ENCODE data around the gene POLD2.

Gene POLD2

GRCh38 chr7:44077681-44078091 lies 45.7 kb downstream of the POLD2 start:
- no peaks in the 10 kb centered on the region for H3K9me3 ChIP-seq (ENCODE audit: control insufficient read depth, insufficient read depth, low read length)
- no peaks in the 10 kb centered on the region for H3K4me1 ChIP-seq (ENCODE audit: control insufficient read depth, insufficient read depth, low read length)
- H3K36me3 ChIP-seq (ENCODE audit: control insufficient read depth, insufficient read depth, low read length): peaks cover 43% of the 10 kb centered on the region
- H3K9ac ChIP-seq (ENCODE audit: low read depth, low read length): no peak overlapping the region
- no peaks in the 10 kb centered on the region for H3K27me3 ChIP-seq (ENCODE audit: control insufficient read depth, insufficient read depth, low read length)
- H3K4me3 ChIP-seq (ENCODE audit: low read depth, low read length): no peak overlapping the region

GRCh38 chr7:44077061-44077460 lies 46.3 kb downstream of the POLD2 start:
- Histone ChIP-seq H3K4me1 (ENCODE audit: control insufficient read depth, insufficient read depth, low read length) (no peaks in the 10 kb centered on the region), H3K4me3 (ENCODE audit: low read depth, low read length) (no peak overlapping the region), H3K9me3 (ENCODE audit: control insufficient read depth, insufficient read depth, low read length) (no peaks in the 10 kb centered on the region), H3K36me3 (ENCODE audit: control insufficient read depth, insufficient read depth, low read length) (peaks cover 47% of the 10 kb centered on the region), H3K27me3 (ENCODE audit: control insufficient read depth, insufficient read depth, low read length) (no peaks in the 10 kb centered on the region), H3K9ac (ENCODE audit: low read depth, low read length) (no peak overlapping the region)

GRCh38 chr7:44076101-44076895 lies 47.0 kb downstream of the POLD2 start:
- H3K4me3 ChIP-seq (ENCODE audit: low read depth, low read length): no peak overlapping the region
- H3K36me3 ChIP-seq (ENCODE audit: control insufficient read depth, insufficient read depth, low read length): peaks cover 47% of the 10 kb centered on the region
- no peaks in the 10 kb centered on the region for H3K27me3 ChIP-seq (ENCODE audit: control insufficient read depth, insufficient read depth, low read length)
- no peaks in the 10 kb centered on the region for H3K4me1 ChIP-seq (ENCODE audit: control insufficient read depth, insufficient read depth, low read length)
- no peak overlapping the region for H3K9ac ChIP-seq (ENCODE audit: low read depth, low read length)
- H3K9me3 ChIP-seq (ENCODE audit: control insufficient read depth, insufficient read depth, low read length): no peaks in the 10 kb centered on the region

- H3K36me3 ChIP-seq (ENCODE audit: control insufficient read depth, insufficient read depth, low read length): peaks cover 47% of the 10 kb centered on the region
- H3K9me3 ChIP-seq (ENCODE audit: control insufficient read depth, insufficient read depth, low read length): no peaks in the 10 kb centered on the region
- no peak overlapping the region for H3K9ac ChIP-seq (ENCODE audit: low read depth, low read length)
- no peak overlapping the region for H3K4me3 ChIP-seq (ENCODE audit: low read depth, low read length)
- H3K4me1 ChIP-seq (ENCODE audit: control insufficient read depth, insufficient read depth, low read length): no peaks in the 10 kb centered on the region
- H3K27me3 ChIP-seq (ENCODE audit: control insufficient read depth, insufficient read depth, low read length): no peaks in the 10 kb centered on the region
These were observed 47.9 kb downstream of the POLD2 start for GRCh38 chr7:44075296-44076075.

- Histone ChIP-seq H3K9ac (ENCODE audit: low read depth, low read length) (no peak overlapping the region), H3K36me3 (ENCODE audit: control insufficient read depth, insufficient read depth, low read length) (peaks cover 41% of the 10 kb centered on the region), H3K4me3 (ENCODE audit: low read depth, low read length) (no peak overlapping the region), H3K9me3 (ENCODE audit: control insufficient read depth, insufficient read depth, low read length) (no peaks in the 10 kb centered on the region), H3K27me3 (ENCODE audit: control insufficient read depth, insufficient read depth, low read length) (no peaks in the 10 kb centered on the region), H3K4me1 (ENCODE audit: control insufficient read depth, insufficient read depth, low read length) (no peaks in the 10 kb centered on the region)
These were observed 49.0 kb downstream of the POLD2 start for GRCh38 chr7:44074349-44074695.

GRCh38 chr7:44073664-44074348 lies 49.5 kb downstream of the POLD2 start:
- no peak overlapping the region for H3K4me3 ChIP-seq (ENCODE audit: low read depth, low read length)
- H3K9me3 ChIP-seq (ENCODE audit: control insufficient read depth, insufficient read depth, low read length): no peaks in the 10 kb centered on the region
- H3K4me1 ChIP-seq (ENCODE audit: control insufficient read depth, insufficient read depth, low read length): no peaks in the 10 kb centered on the region
- no peaks in the 10 kb centered on the region for H3K27me3 ChIP-seq (ENCODE audit: control insufficient read depth, insufficient read depth, low read length)
- H3K9ac ChIP-seq (ENCODE audit: low read depth, low read length): no peak overlapping the region
- H3K36me3 ChIP-seq (ENCODE audit: control insufficient read depth, insufficient read depth, low read length): peaks cover 39% of the 10 kb centered on the region

GRCh38 chr7:44072364-44073231 lies 50.8 kb downstream of the POLD2 start:
- Histone ChIP-seq H3K4me3 (ENCODE audit: low read depth, low read length) (no peak overlapping the region), H3K9ac (ENCODE audit: low read depth, low read length) (no peak overlapping the region), H3K27me3 (ENCODE audit: control insufficient read depth, insufficient read depth, low read length) (peaks cover 6% of the 10 kb centered on the region), H3K9me3 (ENCODE audit: control insufficient read depth, insufficient read depth, low read length) (no peaks in the 10 kb centered on the region), H3K36me3 (ENCODE audit: control insufficient read depth, insufficient read depth, low read length) (peaks cover 30% of the 10 kb centered on the region), H3K4me1 (ENCODE audit: control insufficient read depth, insufficient read depth, low read length) (no peaks in the 10 kb centered on the region)

- Histone ChIP-seq H3K4me1 (ENCODE audit: control insufficient read depth, insufficient read depth, low read length) (no peaks in the 10 kb centered on the region), H3K9ac (ENCODE audit: low read depth, low read length) (no peak overlapping the region), H3K4me3 (ENCODE audit: low read depth, low read length) (no peak overlapping the region), H3K9me3 (ENCODE audit: control insufficient read depth, insufficient read depth, low read length) (no peaks in the 10 kb centered on the region), H3K27me3 (ENCODE audit: control insufficient read depth, insufficient read depth, low read length) (peaks cover 6% of the 10 kb centered on the region), H3K36me3 (ENCODE audit: control insufficient read depth, insufficient read depth, low read length) (peaks cover 30% of the 10 kb centered on the region)
These were observed 51.5 kb downstream of the POLD2 start for GRCh38 chr7:44071726-44072363.

- Histone ChIP-seq H3K27me3 (ENCODE audit: control insufficient read depth, insufficient read depth, low read length) (peaks cover 6% of the 10 kb centered on the region), H3K4me3 (ENCODE audit: low read depth, low read length) (no peak overlapping the region), H3K36me3 (ENCODE audit: control insufficient read depth, insufficient read depth, low read length) (peaks cover 7% of the 10 kb centered on the region), H3K4me1 (ENCODE audit: control insufficient read depth, insufficient read depth, low read length) (peaks cover 17% of the 10 kb centered on the region), H3K9ac (ENCODE audit: low read depth, low read length) (no peak overlapping the region), H3K9me3 (ENCODE audit: control insufficient read depth, insufficient read depth, low read length) (no peaks in the 10 kb centered on the region)
These were observed 55.3 kb downstream of the POLD2 start for GRCh38 chr7:44068054-44068453.

- H3K4me3 ChIP-seq (ENCODE audit: low read depth, low read length): no peak overlapping the region
- H3K9me3 ChIP-seq (ENCODE audit: control insufficient read depth, insufficient read depth, low read length): no peaks in the 10 kb centered on the region
- H3K27me3 ChIP-seq (ENCODE audit: control insufficient read depth, insufficient read depth, low read length): peaks cover 6% of the 10 kb centered on the region
- peaks cover 17% of the 10 kb centered on the region for H3K4me1 ChIP-seq (ENCODE audit: control insufficient read depth, insufficient read depth, low read length)
- no peak overlapping the region for H3K9ac ChIP-seq (ENCODE audit: low read depth, low read length)
- no peaks in the 10 kb centered on the region for H3K36me3 ChIP-seq (ENCODE audit: control insufficient read depth, insufficient read depth, low read length)
These were observed 56.0 kb downstream of the POLD2 start for GRCh38 chr7:44067064-44067951.

Data from iPS-15b (cell line).